B cell (primary cell): ENCODE results near the gene SFXN4. TPM values are rescaled to one million over a fixed set of nuclear protein-coding genes. Genes with fewer than 3 reads are reported as not detected.

Experiments used
- ATAC-seq: fragments of 200-7000 bp; cut with Tn5 transposase; one replicate; pipeline ENCODE4 v1.10.0; 2021; ENCODE audit warnings: low read depth, mild to moderate bottlenecking, moderate number of reproducible peaks, moderate library complexity
- CTCF ChIA-PET: fragments of 350-600 bp; sonication (Branson Sonifier 250); formaldehyde crosslinking; loops from one replicate; lab custom pipeline; 2021; ENCODE audit warnings: antibody characterized with exemption, inconsistent platforms; lab: Charles Lee
- POLR2A ChIA-PET: fragments of 350-600 bp; sonication (Branson Sonifier 250); formaldehyde crosslinking; loops from one replicate; lab custom pipeline; 2021; ENCODE audit warnings: antibody characterized with exemption; lab: Charles Lee
- DNase-seq: peaks from one replicate; pipeline ENCODE4 v3.0.0; 2013
- H2AFZ ChIP-seq: 2 replicates; pipeline ENCODE4 v1.6.1; 2012; ENCODE audit warnings: mild to moderate bottlenecking, low read depth, low read length; ENCODE audit not compliant: insufficient read depth, poor library complexity, severe bottlenecking
- H3K27ac ChIP-seq, 2 donors: 1 replicate in 1 of 2; 2 replicates in 1 of 2; pipeline ENCODE4 v1.5.1; 2012 to 2013; ENCODE audit warnings: low read length in 2 of 2, mild to moderate bottlenecking in 2 of 2, moderate library complexity in 1 of 2
- H3K27me3 ChIP-seq, 4 experiments: fragments of 200-600 bp in 1 of 4; sonication (generic) in 1 of 4; replicated peaks in 1 of 4; 1 replicate in 2 of 4; 2 replicates in 2 of 4; pipeline versions ENCODE4 v1.6.1 to v1.7.0; 2013 to 2016; ENCODE audit warnings: low read length in 3 of 4, mild to moderate bottlenecking in 2 of 4, mixed read lengths in 1 of 4, moderate library complexity in 1 of 4; ENCODE audit not compliant: insufficient read depth in 4 of 4, control insufficient read depth in 3 of 4; ENCODE audit errors: control extremely low read depth in 1 of 4
- H3K36me3 ChIP-seq, 2 experiments: replicated peaks in 1 of 2; 1 replicate in 1 of 2; 2 replicates in 1 of 2; pipeline versions ENCODE4 v1.6.1 to v1.7.1; 2013; ENCODE audit warnings: low read length in 1 of 2; ENCODE audit not compliant: insufficient read depth in 2 of 2, control insufficient read depth in 1 of 2; ENCODE audit errors: control extremely low read depth in 1 of 2, extremely low read depth in 1 of 2
- H3K4me1 ChIP-seq, 2 donors: fragments of 200-600 bp in 1 of 2; sonication (generic) in 1 of 2; 1 replicate in 1 of 2; 2 replicates in 1 of 2; pipeline versions ENCODE4 v1.5.1 to v1.6.1; 2013 to 2017; ENCODE audit warnings: low read length in 2 of 2; ENCODE audit not compliant: control insufficient read depth in 2 of 2, insufficient read depth in 2 of 2
- H3K4me2 ChIP-seq: replicated peaks from 2 replicates; pipeline ENCODE3; 2012; ENCODE audit warnings: mild to moderate bottlenecking, low read depth, low read length; ENCODE audit not compliant: poor library complexity, severe bottlenecking
- H3K4me3 ChIP-seq, 5 experiments: fragments of 200-600 bp in 1 of 5; sonication (generic) in 1 of 5; 1 replicate in 3 of 5; 2 replicates in 2 of 5; pipeline versions ENCODE4 v1.5.1 to v1.7.0; 2011 to 2016; ENCODE audit warnings: low read length in 4 of 5, mild to moderate bottlenecking in 4 of 5, low read depth in 2 of 5, control low read depth in 1 of 5, moderate library complexity in 1 of 5; ENCODE audit not compliant: insufficient read depth in 1 of 5; ENCODE audit errors: control extremely low read depth in 1 of 5, extremely low read depth in 1 of 5
- H3K79me2 ChIP-seq: fragments of 200-600 bp; sonication (generic); one replicate; pipeline ENCODE4 v1.6.0; 2016; ENCODE audit warnings: low read length; ENCODE audit not compliant: control insufficient read depth, insufficient read depth
- H3K9ac ChIP-seq: fragments of 200-600 bp; sonication (generic); 2 replicates; pipeline ENCODE4 v1.6.1; 2017; ENCODE audit warnings: mild to moderate bottlenecking, low read length, moderate library complexity
- H3K9me3 ChIP-seq, 3 donors: one replicate each; pipeline versions ENCODE4 v1.6.1 to v1.7.1; 2013; ENCODE audit warnings: low read length in 2 of 3; ENCODE audit not compliant: control insufficient read depth in 2 of 3, insufficient read depth in 1 of 3; ENCODE audit errors: control extremely low read depth in 1 of 3
- H4K20me1 ChIP-seq: 2 replicates; pipeline ENCODE4 v1.6.0; 2012; ENCODE audit warnings: mild to moderate bottlenecking, low read length; ENCODE audit not compliant: insufficient read depth, control insufficient read depth, poor library complexity, severe bottlenecking
- H3K27ac Mint-ChIP-seq: one replicate; pipeline ENCODE4 v1.8.0; 2021; ENCODE audit warnings: mixed read lengths
- H3K27me3 Mint-ChIP-seq: one replicate; pipeline ENCODE4 v1.8.0; 2021; ENCODE audit warnings: mixed read lengths
- H3K4me1 Mint-ChIP-seq: one replicate; pipeline ENCODE4 v1.8.0; 2021; ENCODE audit warnings: mixed read lengths
- H3K4me3 Mint-ChIP-seq: one replicate; pipeline ENCODE4 v1.8.0; 2021; ENCODE audit warnings: mixed read lengths
- H3K9me3 Mint-ChIP-seq: one replicate; pipeline ENCODE4 v1.8.0; 2022; ENCODE audit warnings: mixed read lengths; ENCODE audit not compliant: insufficient read depth
- EZH2 ChIP-seq: IDR thresholded peaks from 2 replicates; pipeline ENCODE4 v1.6.1; 2012; ENCODE audit warnings: borderline replicate concordance, low read depth, mild to moderate bottlenecking, moderate library complexity, low read length; ENCODE audit not compliant: insufficient read depth, poor library complexity, severe bottlenecking
- WGBS: methylation state at CpG from one replicate; pipeline ENCODE4 v1.1.5; 2013; ENCODE audit warnings: missing lambda C conversion rate; ENCODE audit not compliant: insufficient coverage; 5-methylcytosine and 5-hydroxymethylcytosine counted together
- intact Hi-C: fragments of 100-400 bp; cut with micrococcal nuclease; formaldehyde crosslinking; loops from one replicate; pipeline ENCODE4 v1.10.0; 2022
- polyA plus RNA-seq: library from polyadenylated mRNA; depleted of rRNA; stranded (reverse); fragments of >200 nt; gene quantifications from 2 replicates; pipeline ENCODE4 v1.2.3, GENCODE V29; 2012
- total RNA-seq, 2 donors: library from RNA; stranded (reverse); fragments of 120-200 nt in 1 of 2; gene quantifications; 1 replicate in 1 of 2; 2 replicates in 1 of 2; pipeline versions ENCODE4 v1.2.3 to v1.2.4, GENCODE V29; 2013 to 2022
- TF ChIP-seq, protein P1 (sequence below): fragments of 200-600 bp; IDR thresholded peaks from one replicate; pipeline ENCODE4 v1.8.0; 2022; ENCODE audit warnings: antibody characterized with exemption, mild to moderate bottlenecking

Gene SFXN4
- total and polyA plus RNA-seq, 2 donors (not counting 1 experiment from before 2014, with no cell fraction given), result 9.8 to 15.4 TPM

DNA sequence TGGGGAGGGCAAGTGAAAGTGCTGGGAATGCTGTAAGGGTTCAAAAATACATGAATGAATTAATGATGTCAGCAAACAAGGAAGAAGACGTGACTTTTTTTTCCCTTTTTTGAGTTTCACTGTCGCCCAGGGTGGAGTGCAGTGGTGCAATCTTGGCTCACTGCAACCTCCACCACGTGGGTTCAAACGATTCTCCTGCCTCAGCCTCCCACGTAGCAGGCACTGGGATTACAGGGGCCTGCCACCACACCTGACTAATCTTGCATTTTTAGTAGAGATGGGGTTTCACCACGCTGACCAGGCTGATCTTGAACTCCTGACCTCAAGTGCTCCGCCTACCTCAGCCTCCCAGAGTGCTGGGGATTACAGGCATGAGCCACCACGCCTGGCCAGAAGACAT is 31.6 kb downstream of the SFXN4 start:
- no peaks in the 10 kb centered on the region for H3K9me3 Mint-ChIP-seq
- H3K27me3 ChIP-seq, result no peaks in the 10 kb centered on the region
- H2AFZ ChIP-seq, result no peak overlapping the region
- no peak overlapping the region for H3K4me3 Mint-ChIP-seq
- peaks cover 2 to 13% of the 10 kb centered on the region in 2 experiments for H3K36me3 ChIP-seq
- H3K4me1 ChIP-seq, result peaks cover 7 to 11% of the 10 kb centered on the region in 2 donors
- intact Hi-C loops, result no loop called here
- ChIA-PET POLR2A (no interaction called here), CTCF (no interaction called here)
- H3K4me3 ChIP-seq, result no peak overlapping the region
- no peaks in the 10 kb centered on the region for H4K20me1 ChIP-seq
- no peak overlapping the region for H3K4me2 ChIP-seq
- ATAC-seq (no peak), DNase-seq (no peak)
- no peak overlapping the region for H3K9ac ChIP-seq
- no peak overlapping the region for H3K27ac Mint-ChIP-seq
- no peaks in the 10 kb centered on the region for H3K9me3 ChIP-seq
- no peaks in the 10 kb centered on the region for H3K79me2 ChIP-seq
- H3K27ac ChIP-seq, result no peak overlapping the region
- TF ChIP-seq, protein P1, sequence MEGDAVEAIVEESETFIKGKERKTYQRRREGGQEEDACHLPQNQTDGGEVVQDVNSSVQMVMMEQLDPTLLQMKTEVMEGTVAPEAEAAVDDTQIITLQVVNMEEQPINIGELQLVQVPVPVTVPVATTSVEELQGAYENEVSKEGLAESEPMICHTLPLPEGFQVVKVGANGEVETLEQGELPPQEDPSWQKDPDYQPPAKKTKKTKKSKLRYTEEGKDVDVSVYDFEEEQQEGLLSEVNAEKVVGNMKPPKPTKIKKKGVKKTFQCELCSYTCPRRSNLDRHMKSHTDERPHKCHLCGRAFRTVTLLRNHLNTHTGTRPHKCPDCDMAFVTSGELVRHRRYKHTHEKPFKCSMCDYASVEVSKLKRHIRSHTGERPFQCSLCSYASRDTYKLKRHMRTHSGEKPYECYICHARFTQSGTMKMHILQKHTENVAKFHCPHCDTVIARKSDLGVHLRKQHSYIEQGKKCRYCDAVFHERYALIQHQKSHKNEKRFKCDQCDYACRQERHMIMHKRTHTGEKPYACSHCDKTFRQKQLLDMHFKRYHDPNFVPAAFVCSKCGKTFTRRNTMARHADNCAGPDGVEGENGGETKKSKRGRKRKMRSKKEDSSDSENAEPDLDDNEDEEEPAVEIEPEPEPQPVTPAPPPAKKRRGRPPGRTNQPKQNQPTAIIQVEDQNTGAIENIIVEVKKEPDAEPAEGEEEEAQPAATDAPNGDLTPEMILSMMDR, result no peak
- no peak for TF ChIP-seq EZH2
- WGBS, result 71% methylated on average over 6 of the region's 8 CpGs
- no peaks in the 10 kb centered on the region for H3K27me3 Mint-ChIP-seq
- peaks cover 21% of the 10 kb centered on the region for H3K4me1 Mint-ChIP-seq

DNA sequence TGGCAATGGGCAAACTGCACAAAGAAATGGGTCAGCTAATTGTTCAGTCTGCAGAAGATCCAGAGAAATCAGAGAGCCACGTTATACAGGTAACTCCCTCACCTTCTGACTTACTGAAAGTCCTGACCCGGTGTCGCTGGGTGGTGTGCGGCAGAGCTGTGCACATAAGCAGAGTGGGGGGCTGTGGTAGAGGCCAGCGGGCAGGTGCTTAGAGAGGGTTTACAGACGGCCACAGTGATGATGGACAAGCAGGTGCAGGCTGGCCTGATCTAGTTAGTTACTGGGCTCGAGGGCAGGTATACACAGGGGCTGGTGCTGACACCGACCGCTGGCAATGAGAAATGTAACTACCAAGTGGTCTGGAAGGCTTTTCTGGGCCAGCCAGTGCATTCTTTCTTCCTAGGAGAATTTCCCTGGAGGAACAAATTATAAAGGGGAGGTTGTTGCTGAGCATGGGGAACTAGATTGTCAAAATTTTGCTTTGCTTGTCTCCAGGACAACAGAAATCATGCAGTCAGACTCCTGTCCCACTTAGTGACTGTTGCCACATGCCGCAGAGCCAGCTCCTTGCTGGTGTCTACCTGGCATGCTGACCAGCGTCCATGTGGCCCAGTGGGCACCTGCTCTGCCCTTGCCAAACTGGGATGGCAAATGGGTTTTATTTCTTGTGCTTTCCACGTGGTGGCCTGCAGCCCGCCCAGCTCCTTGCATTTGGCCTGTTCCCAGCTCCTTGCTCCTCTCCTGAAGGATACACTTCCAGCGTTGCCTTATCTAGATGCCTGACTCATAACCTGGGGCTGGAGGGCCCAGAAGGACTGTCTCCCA is 32.8 kb downstream of the SFXN4 start:
- CTCF ChIA-PET, result no interaction called here
- no peaks in the 10 kb centered on the region for H3K27me3 ChIP-seq
- Mint-ChIP-seq H3K9me3 (no peaks in the 10 kb centered on the region), H3K4me1 (peaks cover 21% of the 10 kb centered on the region), H3K4me3 (peak overlapping the region; percentile 86), H3K27me3 (no peaks in the 10 kb centered on the region), H3K27ac (peak overlapping the region; percentile 41)
- H3K4me1 ChIP-seq, result peaks cover 7 to 11% of the 10 kb centered on the region in 2 donors
- POLR2A ChIA-PET, result no interaction called here
- no peaks in the 10 kb centered on the region for H3K9me3 ChIP-seq
- no peak overlapping the region for H2AFZ ChIP-seq
- intact Hi-C loops, result no loop called here
- TF ChIP-seq EZH2, result no peak
- TF ChIP-seq, protein P1, result no peak
- H3K4me3 ChIP-seq, result no peak overlapping the region
- WGBS, result 94% methylated on average over 13 of the region's 14 CpGs
- DNase-seq (no peak), ATAC-seq (no peak)
- no peaks in the 10 kb centered on the region for H3K79me2 ChIP-seq
- H3K4me2 ChIP-seq, result no peak overlapping the region
- no peaks in the 10 kb centered on the region for H4K20me1 ChIP-seq
- no peak overlapping the region for H3K9ac ChIP-seq
- no peak overlapping the region for H3K27ac ChIP-seq
- H3K36me3 ChIP-seq, result peaks cover 3 to 13% of the 10 kb centered on the region in 2 experiments
